Vagina (tissue), 2 donors: ENCODE data around the gene AHNAK. TPM values are rescaled to one million over a fixed set of nuclear protein-coding genes. Genes with fewer than 3 reads are reported as not detected.
A peak's percentile ranks its signal among the peaks of the same experiment; 100 is the strongest.
"Not testable (repeated sequence)": the region's sequence is repeated elsewhere in the genome, so short reads cannot be mapped to it uniquely, and the experiment has no call there.

Experiments used
- DNase-seq, 2 donors: peaks; one replicate each; pipeline ENCODE4 v3.0.0-alpha.2; 2017; ENCODE audit errors: extremely low spot score in 2 of 2
- H3K27ac ChIP-seq: fragments of 200-600 bp; sonication (generic); one replicate; pipeline ENCODE4 v1.5.1; 2019
- H3K27me3 ChIP-seq: fragments of 200-600 bp; sonication (generic); one replicate; pipeline ENCODE4 v1.5.1; 2019
- H3K36me3 ChIP-seq, 2 donors: fragments of 200-600 bp; sonication (generic); one replicate each; pipeline ENCODE4 v1.5.1; 2017 to 2019
- H3K4me1 ChIP-seq: fragments of 200-600 bp; sonication (generic); one replicate; pipeline ENCODE4 v1.5.1; 2019
- H3K4me3 ChIP-seq, 2 donors: fragments of 200-600 bp; sonication (generic); 1 replicate in 1 of 2; 2 replicates in 1 of 2; pipeline ENCODE4 v1.5.1; 2016 to 2019
- H3K9me3 ChIP-seq: fragments of 200-600 bp; sonication (generic); one replicate; pipeline ENCODE4 v1.5.1; 2019
- POLR2A ChIP-seq, 2 donors: fragments of 450-650 bp; IDR thresholded peaks; one replicate each; pipeline ENCODE4 v1.6.1; 2017; ENCODE audit warnings: antibody characterized with exemption in 2 of 2, mild to moderate bottlenecking in 2 of 2, moderate library complexity in 2 of 2
- POLR2AphosphoS5 ChIP-seq, 2 donors: sonication (generic); formaldehyde crosslinking; IDR thresholded peaks; one replicate each; pipeline ENCODE4 v1.9.0; 2017; ENCODE audit warnings: antibody characterized with exemption in 2 of 2, mild to moderate bottlenecking in 2 of 2, low read depth in 1 of 2; ENCODE audit not compliant: insufficient read depth in 1 of 2
- intact Hi-C: fragments of 100-400 bp; cut with DNase I; formaldehyde crosslinking; loops from one replicate; pipeline ENCODE4 v1.15.1; 2023
- total RNA-seq: library from RNA; depleted of rRNA; stranded (reverse); fragments of >200 nt; gene quantifications from one replicate; pipeline ENCODE4 v1.2.3, GENCODE V29; 2016
- TF ChIP-seq, protein P1 (sequence below), 3 experiments: fragments of 450-650 bp in 2 of 3; fragments of 200-600 bp in 1 of 3; sonication (generic) in 1 of 3; IDR thresholded peaks; one replicate each; pipeline ENCODE4 v1.5.1; 2017 to 2019; ENCODE audit warnings: antibody characterized with exemption in 3 of 3, mild to moderate bottlenecking in 2 of 3, moderate library complexity in 2 of 3

Gene AHNAK
- total RNA-seq, 1 donor from 2014 or later, result 828 TPM

DNA sequence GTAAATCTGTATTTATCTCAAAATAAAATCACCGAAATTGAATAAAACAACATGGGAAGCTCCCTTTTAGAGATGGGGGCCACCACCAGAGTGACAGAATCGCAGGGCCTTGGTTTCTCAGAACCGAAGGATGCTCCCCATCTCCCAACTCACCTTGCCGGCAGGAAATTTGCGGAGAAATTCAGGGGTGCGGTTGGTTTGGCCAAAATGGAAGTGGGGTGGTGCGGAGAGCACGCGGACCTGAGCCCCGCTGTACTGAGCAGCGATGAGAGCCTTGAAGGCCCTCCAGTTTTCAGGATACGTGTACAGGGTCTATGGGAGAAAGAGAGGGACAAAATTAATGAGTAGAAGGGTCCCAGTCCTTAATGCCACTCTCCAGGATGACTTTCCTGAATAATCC is 25.8 kb upstream of the AHNAK start:
- H3K4me3 ChIP-seq, result peak overlapping the region; percentile 53 to 84
- no peak for DNase-seq
- H3K9me3 ChIP-seq, result no peaks in the 10 kb centered on the region
- TF ChIP-seq, protein P1, sequence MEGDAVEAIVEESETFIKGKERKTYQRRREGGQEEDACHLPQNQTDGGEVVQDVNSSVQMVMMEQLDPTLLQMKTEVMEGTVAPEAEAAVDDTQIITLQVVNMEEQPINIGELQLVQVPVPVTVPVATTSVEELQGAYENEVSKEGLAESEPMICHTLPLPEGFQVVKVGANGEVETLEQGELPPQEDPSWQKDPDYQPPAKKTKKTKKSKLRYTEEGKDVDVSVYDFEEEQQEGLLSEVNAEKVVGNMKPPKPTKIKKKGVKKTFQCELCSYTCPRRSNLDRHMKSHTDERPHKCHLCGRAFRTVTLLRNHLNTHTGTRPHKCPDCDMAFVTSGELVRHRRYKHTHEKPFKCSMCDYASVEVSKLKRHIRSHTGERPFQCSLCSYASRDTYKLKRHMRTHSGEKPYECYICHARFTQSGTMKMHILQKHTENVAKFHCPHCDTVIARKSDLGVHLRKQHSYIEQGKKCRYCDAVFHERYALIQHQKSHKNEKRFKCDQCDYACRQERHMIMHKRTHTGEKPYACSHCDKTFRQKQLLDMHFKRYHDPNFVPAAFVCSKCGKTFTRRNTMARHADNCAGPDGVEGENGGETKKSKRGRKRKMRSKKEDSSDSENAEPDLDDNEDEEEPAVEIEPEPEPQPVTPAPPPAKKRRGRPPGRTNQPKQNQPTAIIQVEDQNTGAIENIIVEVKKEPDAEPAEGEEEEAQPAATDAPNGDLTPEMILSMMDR (IDR thresholded peaks at IDR 0.05), result no peak
- TF ChIP-seq POLR2AphosphoS5 (IDR thresholded peaks at IDR 0.05; ENCODE audit: insufficient read depth in 1 of 2, low read depth in 1 of 2), result no peak
- intact Hi-C loops, result no loop called here
- H3K27me3 ChIP-seq, result no peaks in the 10 kb centered on the region
- peaks cover 0 to 57% of the 10 kb centered on the region in 2 donors for H3K36me3 ChIP-seq
- peak overlapping the region; percentile 100 for H3K27ac ChIP-seq
- H3K4me1 ChIP-seq, result peaks cover 54% of the 10 kb centered on the region

DNA sequence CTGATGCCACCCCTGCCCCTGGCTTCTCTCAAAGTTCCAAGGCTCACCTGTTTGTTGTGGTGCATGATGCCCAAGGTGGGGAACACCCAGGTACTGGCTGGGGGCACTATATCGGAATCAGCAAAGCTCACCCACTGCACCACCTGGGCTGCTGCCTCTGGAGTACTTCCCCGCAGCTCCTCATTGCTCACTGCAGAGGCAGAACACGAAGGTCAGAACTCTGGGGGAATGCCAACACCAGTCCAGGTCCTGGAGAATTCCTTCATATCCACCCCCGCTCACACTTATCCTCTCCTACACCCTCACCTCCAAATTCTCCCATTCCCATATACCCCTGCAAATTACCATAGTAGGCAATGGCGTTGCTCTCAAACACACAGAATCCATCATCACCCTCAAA is 24.9 kb upstream of the AHNAK start:
- H3K4me1 ChIP-seq, result peaks cover 48% of the 10 kb centered on the region
- H3K27ac ChIP-seq, intact Hi-C loops, H3K9me3 ChIP-seq, H3K4me3 ChIP-seq, H3K27me3 ChIP-seq, DNase-seq: not testable (repeated sequence)
- H3K36me3 ChIP-seq, result peaks cover 0 to 60% of the 10 kb centered on the region in 2 donors

DNA sequence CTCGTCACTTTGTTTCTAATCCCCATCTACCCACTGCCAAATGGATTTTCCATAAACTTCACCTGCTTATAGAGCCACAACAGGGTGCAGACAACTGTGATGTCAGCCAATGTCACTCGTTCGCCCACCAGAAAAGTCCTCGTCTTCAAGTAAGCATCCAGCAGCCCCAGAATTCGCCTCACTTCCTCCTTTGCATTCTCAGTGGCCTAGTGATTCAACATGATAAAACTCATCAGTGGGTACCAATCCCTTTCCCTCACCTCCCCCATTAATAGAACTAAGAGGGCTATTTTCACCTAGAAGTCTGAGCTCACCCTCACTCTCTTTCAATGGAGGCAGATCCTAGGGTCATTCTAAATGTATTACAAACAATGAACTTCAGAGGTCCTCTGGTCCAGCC is 24.3 kb upstream of the AHNAK start:
- H3K27ac ChIP-seq, H3K27me3 ChIP-seq, DNase-seq, H3K4me3 ChIP-seq, intact Hi-C loops, H3K9me3 ChIP-seq: not testable (repeated sequence)
- Histone ChIP-seq H3K36me3 (peaks cover 0 to 62% of the 10 kb centered on the region in 2 donors), H3K4me1 (peaks cover 42% of the 10 kb centered on the region)

DNA sequence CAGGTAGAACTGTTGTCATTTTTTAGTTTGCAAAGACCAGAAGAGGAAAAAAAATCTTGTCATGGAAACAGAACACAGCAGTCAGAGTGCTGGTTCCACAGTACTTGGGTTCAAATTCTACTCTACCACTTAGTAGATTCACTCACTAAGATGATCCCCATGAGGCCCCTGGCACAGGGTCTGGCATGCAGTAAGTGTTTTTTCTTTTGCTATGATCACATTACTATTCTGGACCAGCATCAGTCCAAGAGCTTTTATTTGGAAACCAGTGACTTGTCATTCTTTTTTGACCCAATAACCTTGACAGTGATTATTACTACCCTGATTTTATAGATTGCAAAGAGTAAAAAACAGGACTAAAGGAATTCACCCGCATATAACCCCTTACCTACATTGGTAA is 23.0 kb upstream of the AHNAK start:
- H3K27me3 ChIP-seq, result no peaks in the 10 kb centered on the region
- intact Hi-C loops, result no loop called here
- peaks cover 29% of the 10 kb centered on the region for H3K4me1 ChIP-seq
- no peak for TF ChIP-seq POLR2A (IDR thresholded peaks at IDR 0.05)
- H3K27ac ChIP-seq, result no peak overlapping the region
- no peaks in the 10 kb centered on the region for H3K9me3 ChIP-seq
- DNase-seq, result no peak
- H3K4me3 ChIP-seq, result no peak overlapping the region
- H3K36me3 ChIP-seq, result peaks cover 0 to 74% of the 10 kb centered on the region in 2 donors

DNA sequence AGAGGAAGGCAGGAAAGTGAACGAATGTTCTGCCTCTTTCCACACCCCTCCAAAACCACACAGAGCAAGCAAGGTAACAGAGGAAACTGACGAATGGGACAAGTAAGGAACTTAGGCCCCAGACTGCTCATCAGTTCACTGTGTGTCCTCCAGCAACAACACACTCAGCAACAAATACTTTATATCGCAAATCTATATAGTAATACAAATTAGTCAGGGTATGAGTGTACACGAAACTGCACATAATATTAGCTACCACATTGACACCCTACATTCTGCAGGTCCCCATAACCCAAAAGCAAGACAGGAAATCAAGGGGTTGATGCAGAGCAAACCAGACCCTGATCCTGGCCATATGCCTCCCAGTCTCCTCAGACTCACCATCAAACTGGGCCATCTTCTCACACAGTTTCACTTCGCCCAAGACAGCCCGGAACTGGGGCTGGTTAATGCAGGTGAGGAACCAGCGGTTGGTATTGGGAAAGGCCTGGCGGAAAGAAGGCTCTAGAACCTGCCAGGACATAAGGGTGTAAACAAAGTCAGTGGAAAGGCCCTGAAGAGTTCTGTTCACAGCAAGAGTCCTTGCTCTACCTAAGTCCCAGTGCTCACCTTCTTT is 20.5 kb upstream of the AHNAK start:
- Histone ChIP-seq H3K27me3 (no peaks in the 10 kb centered on the region), H3K27ac (no peak overlapping the region), H3K4me1 (peaks cover 17% of the 10 kb centered on the region), H3K9me3 (no peaks in the 10 kb centered on the region), H3K4me3 (no peak overlapping the region), H3K36me3 (peaks cover 0 to 93% of the 10 kb centered on the region in 2 donors)
- no peak for TF ChIP-seq POLR2A (IDR thresholded peaks at IDR 0.05)
- TF ChIP-seq, protein P1 (IDR thresholded peaks at IDR 0.05), result no peak
- TF ChIP-seq POLR2AphosphoS5 (IDR thresholded peaks at IDR 0.05; ENCODE audit: insufficient read depth in 1 of 2, low read depth in 1 of 2), result no peak
- no peak for DNase-seq
- intact Hi-C loops, result no loop called here

DNA sequence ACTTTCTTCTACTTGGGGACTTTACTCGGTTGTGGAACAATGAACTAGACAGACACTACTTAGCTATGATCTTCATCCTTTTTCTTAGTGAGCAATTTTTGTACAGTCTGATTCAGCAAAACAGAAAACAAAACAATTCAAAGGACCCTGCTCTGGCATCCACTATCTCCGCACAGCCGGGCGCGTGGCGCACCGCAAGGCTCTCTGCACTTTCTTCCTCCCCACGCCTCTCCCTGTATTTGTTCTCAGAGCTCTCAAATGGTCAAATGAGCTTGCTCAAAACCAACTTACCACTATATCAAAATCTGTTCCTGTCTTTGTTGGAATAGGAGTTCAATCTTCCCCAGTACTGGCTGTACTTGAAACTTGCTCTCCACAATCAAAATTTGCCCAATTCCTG is 19.6 kb upstream of the AHNAK start:
- intact Hi-C loops, result no loop called here
- H3K36me3 ChIP-seq, result peaks cover 0 to 90% of the 10 kb centered on the region in 2 donors
- no peaks in the 10 kb centered on the region for H3K9me3 ChIP-seq
- DNase-seq, result no peak
- TF ChIP-seq POLR2A (IDR thresholded peaks at IDR 0.05), result no peak
- no peak for TF ChIP-seq POLR2AphosphoS5 (IDR thresholded peaks at IDR 0.05; ENCODE audit: insufficient read depth in 1 of 2, low read depth in 1 of 2)
- TF ChIP-seq, protein P1 (IDR thresholded peaks at IDR 0.05), result no peak
- H3K27ac ChIP-seq, result no peak overlapping the region
- no peaks in the 10 kb centered on the region for H3K27me3 ChIP-seq
- H3K4me1 ChIP-seq, result peaks cover 21% of the 10 kb centered on the region
- no peak overlapping the region for H3K4me3 ChIP-seq
